WTC11 (cell line): ENCODE measurements around the gene MAML2.

Experiments used
- CTCF ChIP-seq: fragments of 200-600 bp; IDR thresholded peaks from 2 replicates; pipeline ENCODE4 v1.8.0; 2022; ENCODE audit warnings: antibody characterized with exemption
- JUN ChIP-seq: sonication (generic); formaldehyde crosslinking; IDR thresholded peaks from 2 replicates; pipeline ENCODE4 v1.8.0; 2023; ENCODE audit warnings: mild to moderate bottlenecking, missing genetic modification reagents
- MAX ChIP-seq: sonication (generic); formaldehyde crosslinking; IDR thresholded peaks from 2 replicates; pipeline ENCODE4 v1.8.0; 2022; ENCODE audit warnings: mild to moderate bottlenecking, missing genetic modification reagents
- NFE2L1 ChIP-seq: sonication (generic); formaldehyde crosslinking; IDR thresholded peaks from 2 replicates; pipeline ENCODE4 v1.8.1; 2023; ENCODE audit warnings: missing genetic modification reagents
- TEAD4 ChIP-seq: sonication (generic); formaldehyde crosslinking; IDR thresholded peaks from 2 replicates; pipeline ENCODE4 v1.8.0; 2022; ENCODE audit warnings: mild to moderate bottlenecking, missing genetic modification reagents
- ZNF425 ChIP-seq: fragments of 250-450 bp; sonication (Bioruptor Pico); conservative IDR thresholded peaks from 2 replicates; pipeline ENCODE4 v1.9.0; 2021; ENCODE audit warnings: mild to moderate bottlenecking
- ZNF512 ChIP-seq: sonication (generic); formaldehyde crosslinking; IDR thresholded peaks from 2 replicates; pipeline ENCODE4 v1.8.1; 2022; ENCODE audit warnings: missing genetic modification reagents, borderline replicate concordance
- TF ChIP-seq, protein P1 (sequence below): sonication (generic); formaldehyde crosslinking; IDR thresholded peaks from 2 replicates; pipeline ENCODE4 v1.8.1; 2023; ENCODE audit warnings: mild to moderate bottlenecking, missing genetic modification reagents, moderate library complexity
- TF ChIP-seq, protein P2 (sequence below): sonication (generic); formaldehyde crosslinking; IDR thresholded peaks from 2 replicates; pipeline ENCODE4 v1.8.0; 2023; ENCODE audit warnings: missing genetic modification reagents
- TF ChIP-seq, protein P3 (sequence below): sonication (generic); formaldehyde crosslinking; IDR thresholded peaks from 2 replicates; pipeline ENCODE4 v1.8.1; 2023; ENCODE audit warnings: mild to moderate bottlenecking, missing genetic modification reagents, borderline replicate concordance

DNA sequence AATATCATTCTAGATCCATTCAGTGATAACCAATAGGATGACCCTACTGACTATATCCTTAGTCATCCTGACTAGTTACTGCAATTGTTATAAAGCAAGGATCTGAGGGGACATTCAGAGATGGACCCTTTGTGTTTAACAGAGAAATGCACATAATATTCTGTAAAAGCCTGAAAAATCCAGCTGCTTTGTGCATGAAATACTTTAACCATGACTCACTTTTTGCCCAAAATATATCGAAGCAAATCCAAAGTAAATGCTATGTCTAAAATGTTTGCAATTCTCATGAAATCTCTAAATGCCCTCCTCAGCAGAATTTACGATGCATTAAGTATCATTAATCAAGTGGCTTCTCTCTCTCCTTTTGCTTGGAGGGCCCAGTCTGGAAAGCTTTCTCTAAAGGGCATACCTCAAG is 240.3 kb downstream of the MAML2 start:
- TF ChIP-seq MAX = no peak
- TF ChIP-seq ZNF425 = no peak
- TF ChIP-seq ZNF512 (CRISPR knock-in tag) = no peak
- TF ChIP-seq, protein P1, sequence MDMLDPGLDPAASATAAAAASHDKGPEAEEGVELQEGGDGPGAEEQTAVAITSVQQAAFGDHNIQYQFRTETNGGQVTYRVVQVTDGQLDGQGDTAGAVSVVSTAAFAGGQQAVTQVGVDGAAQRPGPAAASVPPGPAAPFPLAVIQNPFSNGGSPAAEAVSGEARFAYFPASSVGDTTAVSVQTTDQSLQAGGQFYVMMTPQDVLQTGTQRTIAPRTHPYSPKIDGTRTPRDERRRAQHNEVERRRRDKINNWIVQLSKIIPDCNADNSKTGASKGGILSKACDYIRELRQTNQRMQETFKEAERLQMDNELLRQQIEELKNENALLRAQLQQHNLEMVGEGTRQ (CRISPR knock-in tag) = no peak
- TF ChIP-seq CTCF = no peak
- no peak for TF ChIP-seq JUN (CRISPR knock-in tag)
- TF ChIP-seq, protein P2, sequence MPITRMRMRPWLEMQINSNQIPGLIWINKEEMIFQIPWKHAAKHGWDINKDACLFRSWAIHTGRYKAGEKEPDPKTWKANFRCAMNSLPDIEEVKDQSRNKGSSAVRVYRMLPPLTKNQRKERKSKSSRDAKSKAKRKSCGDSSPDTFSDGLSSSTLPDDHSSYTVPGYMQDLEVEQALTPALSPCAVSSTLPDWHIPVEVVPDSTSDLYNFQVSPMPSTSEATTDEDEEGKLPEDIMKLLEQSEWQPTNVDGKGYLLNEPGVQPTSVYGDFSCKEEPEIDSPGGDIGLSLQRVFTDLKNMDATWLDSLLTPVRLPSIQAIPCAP (CRISPR knock-in tag) = no peak
- TF ChIP-seq, protein P3, sequence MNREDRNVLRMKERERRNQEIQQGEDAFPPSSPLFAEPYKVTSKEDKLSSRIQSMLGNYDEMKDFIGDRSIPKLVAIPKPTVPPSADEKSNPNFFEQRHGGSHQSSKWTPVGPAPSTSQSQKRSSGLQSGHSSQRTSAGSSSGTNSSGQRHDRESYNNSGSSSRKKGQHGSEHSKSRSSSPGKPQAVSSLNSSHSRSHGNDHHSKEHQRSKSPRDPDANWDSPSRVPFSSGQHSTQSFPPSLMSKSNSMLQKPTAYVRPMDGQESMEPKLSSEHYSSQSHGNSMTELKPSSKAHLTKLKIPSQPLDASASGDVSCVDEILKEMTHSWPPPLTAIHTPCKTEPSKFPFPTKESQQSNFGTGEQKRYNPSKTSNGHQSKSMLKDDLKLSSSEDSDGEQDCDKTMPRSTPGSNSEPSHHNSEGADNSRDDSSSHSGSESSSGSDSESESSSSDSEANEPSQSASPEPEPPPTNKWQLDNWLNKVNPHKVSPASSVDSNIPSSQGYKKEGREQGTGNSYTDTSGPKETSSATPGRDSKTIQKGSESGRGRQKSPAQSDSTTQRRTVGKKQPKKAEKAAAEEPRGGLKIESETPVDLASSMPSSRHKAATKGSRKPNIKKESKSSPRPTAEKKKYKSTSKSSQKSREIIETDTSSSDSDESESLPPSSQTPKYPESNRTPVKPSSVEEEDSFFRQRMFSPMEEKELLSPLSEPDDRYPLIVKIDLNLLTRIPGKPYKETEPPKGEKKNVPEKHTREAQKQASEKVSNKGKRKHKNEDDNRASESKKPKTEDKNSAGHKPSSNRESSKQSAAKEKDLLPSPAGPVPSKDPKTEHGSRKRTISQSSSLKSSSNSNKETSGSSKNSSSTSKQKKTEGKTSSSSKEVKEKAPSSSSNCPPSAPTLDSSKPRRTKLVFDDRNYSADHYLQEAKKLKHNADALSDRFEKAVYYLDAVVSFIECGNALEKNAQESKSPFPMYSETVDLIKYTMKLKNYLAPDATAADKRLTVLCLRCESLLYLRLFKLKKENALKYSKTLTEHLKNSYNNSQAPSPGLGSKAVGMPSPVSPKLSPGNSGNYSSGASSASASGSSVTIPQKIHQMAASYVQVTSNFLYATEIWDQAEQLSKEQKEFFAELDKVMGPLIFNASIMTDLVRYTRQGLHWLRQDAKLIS (CRISPR knock-in tag) = no peak
- no peak for TF ChIP-seq NFE2L1 (CRISPR knock-in tag)
- no peak for TF ChIP-seq TEAD4 (CRISPR knock-in tag)
